Subcutaneous preadipocyte (primary cell): Measurements from ENCODE around the gene MTOR. TPM values are rescaled to one million over a fixed set of nuclear protein-coding genes. Genes with fewer than 3 reads are reported as not detected.

ENCODE experiments used
- small RNA-seq: library from RNA; depleted of rRNA; stranded (forward); fragments of <200 nt; gene quantifications from one replicate; pipeline ENCODE3, GENCODE V24; 2012
- total RNA-seq: library from RNA; depleted of rRNA; stranded (reverse); fragments of >200 nt; gene quantifications from 2 replicates; pipeline ENCODE4 v1.2.3, GENCODE V29; 2012

MTOR gene
- total RNA-seq, result 33.1 and 45.5 TPM in 2 replicates

GRCh38 chr1:11262171-11263049 is at the start of gene MTOR:
Gene MTOR (minus strand): TSS chr1:11262551. CDS start chr1:11259409, 3,142 bp downstream.

GRCh38 chr1:11272832-11273594 is 10.7 kb upstream of the MTOR start, which contains the start of gene UBIAD1:
Gene UBIAD1 (plus strand): TSS chr1:11273198. CDS start chr1:11273532, 334 bp downstream.

GRCh38 chr1:11188858-11189451 is 73.4 kb downstream of the MTOR start, which contains the start of gene ANGPTL7:
Gene ANGPTL7 (plus strand): TSS chr1:11189355. CDS start chr1:11189580, 225 bp downstream.

GRCh38 chr1:11099310-11100148 is 162.8 kb downstream of the MTOR start, which contains the start of gene EXOSC10:
Gene EXOSC10 (minus strand): TSS chr1:11099869. CDS start chr1:11099831, 38 bp downstream.

GRCh38 chr1:11059968-11060830 is 202.2 kb downstream of the MTOR start, which contains the start of gene SRM:
Gene SRM (minus strand): TSS chr1:11060018. CDS start chr1:11059943, 75 bp downstream.

Small RNA genes lying within 50 kb of the gene (small RNA-seq; reads per million reads assigned to genes)
- not detected for gene RNU6-291P
- 0.33 reads per million, percentile 12 among the genes with 10 or more reads in this experiment for gene RNU6-537P
- gene RPL39P6, result not detected

Other genes with a start within 250 kb of the MTOR start
- gene TARDBP, start 249.9 kb downstream of the MTOR start, total RNA-seq, result 73.5 and 85.2 TPM in 2 replicates
- gene MASP2, start 215.3 kb downstream of the MTOR start, total RNA-seq, result 0.20 TPM in 1 of 2 replicates, not detected in the other
- 41.2 and 45.7 TPM in 2 replicates for gene SRM, start 202.5 kb downstream of the MTOR start, total RNA-seq
- 55.9 and 66.3 TPM in 2 replicates for gene EXOSC10, start 162.7 kb downstream of the MTOR start, total RNA-seq
- not detected in 2 replicates for gene ANGPTL7, start 73.2 kb downstream of the MTOR start, total RNA-seq
- 12.9 and 14.5 TPM in 2 replicates for gene UBIAD1, start 10.6 kb upstream of the MTOR start, total RNA-seq
- under 0.01 TPM in 1 of 2 replicates, not detected in the other for gene DISP3, start 216.6 kb upstream of the MTOR start, total RNA-seq